Measurements from ENCODE around the gene POLR2F.

DNA sequence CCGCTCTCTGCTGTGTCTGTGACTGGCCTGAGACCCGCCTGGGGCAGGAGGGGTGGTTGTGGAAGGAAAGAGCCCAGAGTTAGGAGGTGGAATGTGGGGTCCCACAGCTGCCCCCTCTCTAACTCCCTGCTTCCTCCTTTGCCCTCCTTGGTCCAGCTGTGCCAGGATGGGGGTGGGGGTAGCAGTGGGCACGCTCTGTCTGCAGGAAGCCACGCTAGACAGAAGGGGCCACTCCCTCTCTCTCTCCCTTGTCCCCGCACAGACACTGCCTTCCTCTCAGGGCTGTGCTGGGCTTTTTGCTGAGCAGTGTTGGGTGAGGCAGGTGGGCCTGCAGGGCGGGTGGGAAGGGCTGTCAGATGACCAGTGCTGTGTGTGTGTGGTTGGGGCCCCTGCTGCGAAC, 32.9 kb downstream of the POLR2F start:
- TF ChIP-seq, protein P1, sequence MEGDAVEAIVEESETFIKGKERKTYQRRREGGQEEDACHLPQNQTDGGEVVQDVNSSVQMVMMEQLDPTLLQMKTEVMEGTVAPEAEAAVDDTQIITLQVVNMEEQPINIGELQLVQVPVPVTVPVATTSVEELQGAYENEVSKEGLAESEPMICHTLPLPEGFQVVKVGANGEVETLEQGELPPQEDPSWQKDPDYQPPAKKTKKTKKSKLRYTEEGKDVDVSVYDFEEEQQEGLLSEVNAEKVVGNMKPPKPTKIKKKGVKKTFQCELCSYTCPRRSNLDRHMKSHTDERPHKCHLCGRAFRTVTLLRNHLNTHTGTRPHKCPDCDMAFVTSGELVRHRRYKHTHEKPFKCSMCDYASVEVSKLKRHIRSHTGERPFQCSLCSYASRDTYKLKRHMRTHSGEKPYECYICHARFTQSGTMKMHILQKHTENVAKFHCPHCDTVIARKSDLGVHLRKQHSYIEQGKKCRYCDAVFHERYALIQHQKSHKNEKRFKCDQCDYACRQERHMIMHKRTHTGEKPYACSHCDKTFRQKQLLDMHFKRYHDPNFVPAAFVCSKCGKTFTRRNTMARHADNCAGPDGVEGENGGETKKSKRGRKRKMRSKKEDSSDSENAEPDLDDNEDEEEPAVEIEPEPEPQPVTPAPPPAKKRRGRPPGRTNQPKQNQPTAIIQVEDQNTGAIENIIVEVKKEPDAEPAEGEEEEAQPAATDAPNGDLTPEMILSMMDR (conservative IDR thresholded peaks at IDR 0.05 in 1 of 2, IDR thresholded peaks at IDR 0.05 in 1 of 2; ENCODE audit: extremely low read depth in 1 of 2, insufficient read depth in 1 of 2, low read depth in 1 of 2, low read length in 2 of 2) = no peak
- TF ChIP-seq EZH2 (IDR thresholded peaks at IDR 0.05; ENCODE audit: borderline replicate concordance, low read length) = no peak
